Activated naive CD4-positive, alpha-beta T cell treated with anti-CD3 and anti-CD28 coated beads for 36 hours (primary cell): Measurements from ENCODE around the gene CFAP299. TPM values are rescaled to one million over a fixed set of nuclear protein-coding genes. Genes with fewer than 3 reads are reported as not detected.

ENCODE experiments used
- CTCF ChIA-PET: fragments of 350-600 bp; sonication (Branson Sonifier 250); formaldehyde crosslinking; loops from one replicate; lab custom pipeline; 2021; ENCODE audit warnings: antibody characterized with exemption; lab: Charles Lee
- DNase-seq: peaks from one replicate; pipeline ENCODE4 v3.0.0-alpha.2; 2020
- H3K27ac Mint-ChIP-seq: one replicate; pipeline ENCODE4 v1.8.0; 2021; ENCODE audit warnings: mild to moderate bottlenecking, mixed read lengths
- H3K27me3 Mint-ChIP-seq: one replicate; pipeline ENCODE4 v1.8.0; 2021; ENCODE audit warnings: low read depth, mixed read lengths
- H3K36me3 Mint-ChIP-seq: one replicate; pipeline ENCODE4 v1.8.0; 2021; ENCODE audit warnings: low read depth, mixed read lengths
- H3K4me1 Mint-ChIP-seq: one replicate; pipeline ENCODE4 v1.8.0; 2021; ENCODE audit warnings: low read depth, mixed read lengths
- H3K4me3 Mint-ChIP-seq: one replicate; pipeline ENCODE4 v1.8.0; 2021; ENCODE audit warnings: mild to moderate bottlenecking, moderate library complexity, mixed read lengths
- H3K9me3 Mint-ChIP-seq: one replicate; pipeline ENCODE4 v1.8.0; 2021; ENCODE audit warnings: mixed read lengths
- intact Hi-C: fragments of 100-400 bp; cut with micrococcal nuclease; formaldehyde crosslinking; loops from one replicate; pipeline ENCODE4 v1.15.1; 2023
- total RNA-seq, 2 experiments: library from RNA; stranded (reverse); gene quantifications; one replicate each; pipeline ENCODE4 v1.2.3, GENCODE V29; 2021

CFAP299 gene
- total RNA-seq, 2 experiments from 2014 or later, result not detected

DNA sequence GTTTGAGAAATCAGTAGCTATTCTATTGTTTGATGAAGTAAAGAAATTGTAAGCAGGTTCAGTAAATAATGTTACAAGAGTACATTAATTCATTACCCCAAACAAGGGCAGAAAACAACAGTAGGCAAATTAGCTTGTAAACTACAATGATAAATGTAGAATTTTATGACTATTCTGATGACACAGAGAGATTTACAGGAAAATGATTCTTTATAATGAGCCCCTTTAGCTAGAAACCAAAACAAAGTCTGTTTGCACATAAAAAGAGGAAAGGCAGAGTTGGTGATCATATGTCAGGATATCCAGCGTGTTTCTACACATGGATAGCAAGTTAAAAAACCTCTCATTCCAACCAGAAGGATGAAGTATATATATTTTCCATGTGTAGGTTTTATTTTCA, 204.8 kb downstream of the CFAP299 start:
- DNase-seq, result no peak
- Mint-ChIP-seq H3K4me3 (no peak overlapping the region), H3K27ac (no peak overlapping the region), H3K9me3 (peaks cover 4% of the 10 kb centered on the region), H3K36me3 (peaks cover 6% of the 10 kb centered on the region), H3K4me1 (peaks cover 50% of the 10 kb centered on the region), H3K27me3 (peaks cover 34% of the 10 kb centered on the region)
- intact Hi-C loops, result loop anchor here (1.0 to 5.0 kb wide), 9 partner anchors 147 to 1887 kb away; partner anchors contain the start of gene PAQR3
- CTCF ChIA-PET, result no interaction called here

DNA sequence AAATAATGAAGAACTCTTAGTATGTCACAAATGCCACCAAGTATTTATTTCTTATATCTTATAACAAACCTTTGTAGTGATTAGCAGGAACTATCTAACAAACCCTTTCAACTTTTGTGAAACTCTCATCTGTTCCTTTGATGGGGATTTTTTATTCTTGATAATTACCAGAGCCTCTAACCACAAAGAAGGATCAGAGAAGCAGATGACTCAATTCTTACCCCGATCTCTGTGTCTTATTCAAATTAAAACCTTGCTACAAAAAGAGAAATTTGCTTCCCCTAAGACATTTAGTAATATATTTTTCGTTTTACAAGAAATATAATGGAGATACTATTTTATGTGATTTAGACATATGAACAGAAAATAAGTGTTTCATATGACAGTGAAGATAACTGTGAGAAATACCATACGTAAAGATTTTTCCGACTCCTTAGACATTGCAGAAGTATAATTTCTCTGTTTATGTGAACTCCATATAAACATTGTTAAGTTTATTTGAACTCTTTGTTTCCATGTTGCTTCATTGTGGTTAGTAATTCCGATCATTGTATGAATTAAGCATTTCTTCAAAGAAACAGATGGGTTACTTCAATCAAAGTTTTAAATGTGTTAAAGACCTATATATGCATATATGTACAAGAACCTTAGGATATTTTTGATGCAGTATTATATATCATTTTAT, 205.4 kb downstream of the CFAP299 start:
- Mint-ChIP-seq H3K27ac (peak overlapping the region; percentile 41), H3K27me3 (peaks cover 34% of the 10 kb centered on the region), H3K4me3 (no peak overlapping the region), H3K4me1 (peaks cover 48% of the 10 kb centered on the region), H3K36me3 (peaks cover 4% of the 10 kb centered on the region), H3K9me3 (peaks cover 4% of the 10 kb centered on the region)
- intact Hi-C loops, result loop anchor here (1.0 to 5.0 kb wide), 10 partner anchors 49 to 1886 kb away; partner anchors contain the start of gene PAQR3
- CTCF ChIA-PET, result no interaction called here
- no peak for DNase-seq

DNA sequence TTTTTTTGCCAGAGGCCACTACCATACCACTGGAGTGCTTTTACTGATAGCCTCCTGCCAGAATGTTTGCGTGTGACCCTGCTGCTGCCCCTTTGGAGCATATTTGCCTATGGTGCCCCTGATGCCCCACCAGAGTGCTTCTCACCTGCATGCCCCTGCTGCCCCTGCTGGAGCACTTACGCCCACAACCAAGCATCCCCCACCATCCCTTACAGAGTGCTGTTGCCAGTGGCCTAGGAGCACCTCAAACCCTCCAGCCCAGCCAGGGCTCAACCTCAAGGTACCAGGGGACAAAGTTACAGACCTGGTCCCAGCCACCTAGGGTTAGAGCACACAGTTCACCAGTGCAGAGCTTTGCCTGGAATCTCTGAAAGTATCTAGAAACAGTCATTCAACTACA, 207.2 kb downstream of the CFAP299 start:
- peaks cover 48% of the 10 kb centered on the region for H3K4me1 Mint-ChIP-seq
- intact Hi-C loops, result loop anchor here (5.0 kb wide), 4 partner anchors 415 to 1885 kb away; partner anchors contain the start of gene PAQR3
- H3K27ac Mint-ChIP-seq, result no peak overlapping the region
- H3K9me3 Mint-ChIP-seq, result peaks cover 2% of the 10 kb centered on the region
- DNase-seq, result no peak
- peaks cover 27% of the 10 kb centered on the region for H3K27me3 Mint-ChIP-seq
- no peak overlapping the region for H3K4me3 Mint-ChIP-seq
- H3K36me3 Mint-ChIP-seq, result peaks cover 4% of the 10 kb centered on the region
- CTCF ChIA-PET, result interaction anchor here (0.6 kb wide), 1 partner anchor 735 kb away, joined by 3 read pairs; no protein-coding TSS in a partner anchor

DNA sequence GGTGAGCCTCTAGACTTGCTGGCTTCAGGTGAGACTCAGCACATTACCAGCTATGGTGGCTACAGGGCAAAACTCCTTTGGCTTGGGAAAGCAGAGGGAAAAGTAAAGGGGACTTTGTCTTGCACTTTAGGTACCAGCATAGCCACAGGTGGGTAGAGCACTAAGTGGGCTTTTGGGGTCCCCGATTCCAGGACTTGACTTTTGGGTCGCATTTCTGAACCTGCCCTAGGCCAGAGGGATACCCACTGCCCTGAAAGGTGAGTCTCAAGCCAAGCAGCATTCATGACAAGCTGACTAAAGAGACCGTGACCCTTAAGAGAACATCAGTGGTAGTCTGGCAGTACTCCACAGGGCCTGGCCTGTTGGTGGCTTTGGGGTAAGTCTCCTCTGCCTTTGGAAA, 224.8 kb downstream of the CFAP299 start:
- no peak overlapping the region for H3K27ac Mint-ChIP-seq
- peaks cover 3% of the 10 kb centered on the region for H3K36me3 Mint-ChIP-seq
- CTCF ChIA-PET, result no interaction called here
- no peak overlapping the region for H3K4me3 Mint-ChIP-seq
- intact Hi-C loops, result no loop called here
- H3K9me3 Mint-ChIP-seq, result peaks cover 7% of the 10 kb centered on the region
- DNase-seq, result no peak
- no peaks in the 10 kb centered on the region for H3K27me3 Mint-ChIP-seq
- H3K4me1 Mint-ChIP-seq, result no peaks in the 10 kb centered on the region

DNA sequence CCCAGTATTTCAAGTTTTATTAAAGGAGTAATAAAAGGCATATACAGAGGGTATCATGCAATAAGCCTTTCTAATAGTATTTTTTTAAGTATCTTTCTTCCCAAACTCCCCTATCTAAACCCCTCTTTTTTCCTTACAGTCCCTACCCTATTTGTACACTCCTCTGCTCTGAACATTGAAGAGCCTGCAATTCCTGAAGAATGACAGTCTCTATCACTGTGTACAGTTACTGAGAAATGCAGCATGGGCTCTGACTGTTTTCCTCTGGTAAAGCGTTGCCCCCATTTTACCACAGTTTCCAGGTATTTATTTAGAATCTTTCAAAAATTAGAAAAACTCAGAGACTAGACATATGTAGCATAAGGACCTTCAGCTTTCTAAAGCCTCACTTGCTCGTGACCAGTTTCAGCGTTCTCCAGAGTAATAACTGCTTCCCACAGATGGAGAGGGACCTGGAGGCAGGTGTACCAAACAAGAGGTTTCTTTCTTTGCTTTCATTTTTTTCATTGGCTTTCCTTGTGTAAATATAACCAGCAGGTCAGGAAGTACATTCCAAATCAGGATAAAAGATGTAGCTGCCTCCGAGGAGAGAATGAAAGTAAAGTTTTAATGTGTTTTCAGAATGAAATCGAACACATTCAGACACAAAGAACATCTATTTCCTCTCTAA, 230.8 kb downstream of the CFAP299 start:
- intact Hi-C loops, result no loop called here
- Mint-ChIP-seq H3K9me3 (peaks cover 7% of the 10 kb centered on the region), H3K27ac (no peak overlapping the region), H3K36me3 (peaks cover 3% of the 10 kb centered on the region), H3K4me3 (peak overlapping the region; percentile 20), H3K4me1 (peaks cover 8% of the 10 kb centered on the region), H3K27me3 (no peaks in the 10 kb centered on the region)
- CTCF ChIA-PET, result no interaction called here
- DNase-seq, result no peak

DNA sequence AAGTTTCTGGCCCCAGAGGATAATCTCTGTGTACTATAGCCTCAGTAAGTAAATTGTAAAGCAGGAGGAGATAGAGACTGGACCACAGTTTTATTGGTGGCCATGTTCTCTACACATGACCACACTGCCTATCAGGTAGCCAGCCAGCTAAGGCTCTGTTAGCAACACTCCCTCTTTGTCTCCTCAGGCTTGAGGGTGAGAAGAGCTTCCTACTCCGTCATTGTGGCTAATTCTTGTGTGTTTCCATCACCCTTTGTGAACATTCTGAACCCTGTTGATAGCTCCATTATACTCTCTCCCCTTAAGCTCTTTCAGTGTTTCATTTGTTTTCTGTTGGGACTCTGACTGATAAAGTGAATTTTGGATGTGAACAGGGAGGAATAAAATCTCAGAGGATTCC, 233.4 kb downstream of the CFAP299 start:
- Mint-ChIP-seq H3K27ac (no peak overlapping the region), H3K27me3 (no peaks in the 10 kb centered on the region), H3K9me3 (peaks cover 5% of the 10 kb centered on the region), H3K36me3 (no peaks in the 10 kb centered on the region), H3K4me1 (peaks cover 8% of the 10 kb centered on the region), H3K4me3 (no peak overlapping the region)
- DNase-seq, result no peak
- intact Hi-C loops, result no loop called here
- CTCF ChIA-PET, result no interaction called here

DNA sequence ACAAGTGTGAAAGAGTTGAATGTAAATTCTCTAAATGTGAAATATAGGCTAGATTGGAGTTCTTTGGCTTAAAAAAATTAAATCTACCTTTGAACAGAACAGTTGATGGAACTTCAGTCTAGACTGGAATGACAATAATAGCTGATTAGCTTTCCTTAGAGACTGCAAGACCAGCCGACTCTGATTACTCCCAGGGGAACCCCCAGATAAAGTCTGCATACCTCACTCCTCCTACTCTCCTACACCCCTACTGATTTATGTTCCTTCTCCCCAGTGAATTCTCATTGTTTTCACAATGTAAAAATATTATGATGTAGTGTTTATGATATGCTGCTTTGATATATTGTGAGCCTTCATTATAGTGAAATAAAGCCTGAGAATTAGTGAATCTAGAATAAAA, 241.3 kb downstream of the CFAP299 start:
- no peak for DNase-seq
- Mint-ChIP-seq H3K36me3 (no peaks in the 10 kb centered on the region), H3K9me3 (peaks cover 5% of the 10 kb centered on the region), H3K4me1 (peaks cover 9% of the 10 kb centered on the region), H3K4me3 (no peak overlapping the region), H3K27ac (no peak overlapping the region), H3K27me3 (no peaks in the 10 kb centered on the region)
- CTCF ChIA-PET, result interaction anchor here (0.6 to 0.7 kb wide), 2 partner anchors 16 to 401 kb away, joined by 3 to 5 read pairs; no protein-coding TSS in a partner anchor
- intact Hi-C loops, result no loop called here

DNA sequence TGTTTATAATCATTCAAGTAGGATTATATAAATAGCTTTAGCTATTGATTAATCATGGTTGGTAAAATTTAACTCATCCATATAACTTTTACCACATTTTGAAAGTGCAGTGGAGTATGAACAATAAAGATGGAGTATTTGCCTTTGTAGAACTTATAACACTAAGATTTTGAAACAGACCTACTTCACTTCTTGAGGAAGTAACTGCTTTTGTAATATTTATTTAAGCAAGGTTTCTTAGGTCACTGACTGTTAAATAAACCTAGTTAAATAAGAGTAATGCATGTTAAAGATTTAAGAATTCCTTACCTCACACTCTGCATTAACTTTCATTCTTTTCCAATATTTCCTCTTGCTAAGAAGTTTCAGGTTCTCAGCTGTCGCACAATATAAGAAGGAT, 242.5 kb downstream of the CFAP299 start:
- H3K9me3 Mint-ChIP-seq, result peaks cover 3% of the 10 kb centered on the region
- intact Hi-C loops, result no loop called here
- no peak for DNase-seq
- no peaks in the 10 kb centered on the region for H3K36me3 Mint-ChIP-seq
- H3K4me3 Mint-ChIP-seq, result no peak overlapping the region
- H3K27ac Mint-ChIP-seq, result no peak overlapping the region
- CTCF ChIA-PET, result interaction anchor here (0.6 kb wide), 1 partner anchor 14 kb away, joined by 3 read pairs; no protein-coding TSS in a partner anchor
- no peaks in the 10 kb centered on the region for H3K27me3 Mint-ChIP-seq
- peaks cover 13% of the 10 kb centered on the region for H3K4me1 Mint-ChIP-seq

DNA sequence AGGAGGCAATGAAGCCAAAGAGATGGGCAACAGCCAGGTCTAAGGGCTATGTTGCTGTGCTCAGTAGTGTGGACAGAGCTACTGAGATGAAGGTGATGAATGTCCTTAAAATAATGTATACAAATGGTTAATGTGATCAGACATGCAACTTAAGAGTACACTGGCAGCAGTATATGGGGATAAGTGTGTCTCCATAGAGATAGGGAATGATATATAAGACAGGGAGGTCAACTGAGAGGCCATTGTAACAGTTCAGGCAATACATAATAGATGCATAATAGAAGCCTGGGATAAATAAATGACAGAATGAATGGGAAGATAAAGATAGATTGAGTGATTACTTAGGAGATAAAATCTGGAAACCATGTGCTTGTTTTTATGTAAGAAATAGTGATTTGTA, 250.0 kb downstream of the CFAP299 start:
- CTCF ChIA-PET, result no interaction called here
- no peak overlapping the region for H3K27ac Mint-ChIP-seq
- peaks cover 8% of the 10 kb centered on the region for H3K4me1 Mint-ChIP-seq
- no peak for DNase-seq
- intact Hi-C loops, result no loop called here
- no peaks in the 10 kb centered on the region for H3K27me3 Mint-ChIP-seq
- H3K9me3 Mint-ChIP-seq, result no peaks in the 10 kb centered on the region
- H3K4me3 Mint-ChIP-seq, result no peak overlapping the region
- no peaks in the 10 kb centered on the region for H3K36me3 Mint-ChIP-seq

DNA sequence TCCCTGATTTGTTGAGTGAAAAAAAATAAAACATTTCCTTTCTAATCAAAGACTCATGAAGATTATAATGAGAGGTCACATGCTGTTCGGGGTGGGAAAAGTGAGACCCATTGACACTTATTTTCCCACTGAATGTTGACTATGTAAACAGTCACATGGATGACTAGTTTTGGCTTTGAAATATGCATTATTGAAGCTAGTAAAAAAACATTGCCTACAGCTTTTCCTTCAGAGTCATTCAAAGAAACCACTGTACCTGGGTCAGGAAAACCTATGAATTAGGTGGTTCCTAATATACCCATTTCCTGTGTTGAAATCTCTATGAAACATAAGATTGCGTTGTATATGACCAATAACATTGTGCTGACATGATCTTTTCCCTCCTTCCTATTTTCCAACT, 251.2 kb downstream of the CFAP299 start:
- no peaks in the 10 kb centered on the region for H3K36me3 Mint-ChIP-seq
- no peaks in the 10 kb centered on the region for H3K9me3 Mint-ChIP-seq
- no peak overlapping the region for H3K27ac Mint-ChIP-seq
- CTCF ChIA-PET, result no interaction called here
- intact Hi-C loops, result no loop called here
- H3K27me3 Mint-ChIP-seq, result no peaks in the 10 kb centered on the region
- DNase-seq, result no peak
- H3K4me3 Mint-ChIP-seq, result no peak overlapping the region
- H3K4me1 Mint-ChIP-seq, result peaks cover 5% of the 10 kb centered on the region

DNA sequence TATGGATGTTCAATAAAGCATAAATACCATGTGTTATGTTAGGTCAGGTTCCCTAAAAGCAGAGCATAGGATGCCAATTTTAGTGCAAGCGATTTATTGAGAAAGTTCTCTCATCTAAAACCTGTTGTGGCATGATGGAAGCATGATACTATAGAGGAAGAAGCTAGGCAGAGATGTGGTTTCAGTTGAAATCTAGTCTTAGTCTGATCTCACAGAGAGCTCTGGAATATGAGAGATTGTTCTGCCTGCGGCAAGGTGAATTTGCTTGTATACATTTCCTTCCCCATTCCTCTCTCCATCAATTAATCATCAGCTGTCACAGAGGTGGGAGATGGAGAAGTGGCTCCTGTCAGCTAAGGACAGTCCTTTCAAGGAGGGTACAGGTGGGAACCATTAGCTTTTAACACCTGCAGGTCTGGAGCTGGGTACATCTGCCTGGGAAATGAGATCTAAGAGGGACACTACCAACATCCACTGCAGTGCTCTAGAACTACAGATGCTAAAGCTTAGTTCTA, 252.4 kb downstream of the CFAP299 start:
- intact Hi-C loops, result no loop called here
- H3K4me3 Mint-ChIP-seq, result no peak overlapping the region
- H3K36me3 Mint-ChIP-seq, result no peaks in the 10 kb centered on the region
- H3K27me3 Mint-ChIP-seq, result no peaks in the 10 kb centered on the region
- CTCF ChIA-PET, result interaction anchor here (0.7 kb wide), 1 partner anchor 157 kb away, joined by 3 read pairs; no protein-coding TSS in a partner anchor
- H3K27ac Mint-ChIP-seq, result no peak overlapping the region
- DNase-seq, result no peak
- H3K4me1 Mint-ChIP-seq, result peaks cover 2% of the 10 kb centered on the region
- H3K9me3 Mint-ChIP-seq, result no peaks in the 10 kb centered on the region

DNA sequence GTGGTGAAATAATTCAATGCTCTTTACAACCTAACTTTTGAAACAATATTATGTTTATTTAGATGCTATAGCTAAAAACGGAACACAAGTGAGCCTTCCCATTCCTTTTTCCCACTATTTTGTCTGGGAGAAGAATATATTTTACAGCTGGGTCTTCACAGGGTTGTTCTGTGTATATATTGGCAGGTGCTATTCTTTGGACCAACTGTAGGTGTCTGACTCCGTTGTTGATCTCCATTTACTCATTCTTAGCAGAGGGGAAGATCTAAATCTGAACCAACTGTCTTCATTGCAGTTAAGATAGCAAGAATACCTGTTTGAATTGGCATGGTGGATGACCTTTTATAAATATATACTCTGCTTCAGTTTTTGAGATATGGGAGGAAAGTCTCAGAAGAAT, 257.4 kb downstream of the CFAP299 start:
- no peak for DNase-seq
- Mint-ChIP-seq H3K27me3 (no peaks in the 10 kb centered on the region), H3K4me3 (no peak overlapping the region), H3K9me3 (peaks cover 5% of the 10 kb centered on the region), H3K27ac (no peak overlapping the region), H3K36me3 (no peaks in the 10 kb centered on the region), H3K4me1 (no peaks in the 10 kb centered on the region)
- intact Hi-C loops, result no loop called here
- CTCF ChIA-PET, result no interaction called here
